HepG2 (cell line): Measurements from ENCODE around the gene TTC5. TPM values are rescaled to one million over a fixed set of nuclear protein-coding genes. Genes with fewer than 3 reads are reported as not detected.

ENCODE experiments used
- AHDC1 ChIP-seq: sonication (generic); formaldehyde crosslinking; IDR thresholded peaks from 2 replicates; pipeline ENCODE4 v1.5.1; 2020; ENCODE audit warnings: mild to moderate bottlenecking, missing genetic modification reagents, borderline replicate concordance
- ATF2 ChIP-seq: sonication (generic); formaldehyde crosslinking; IDR thresholded peaks from 2 replicates; pipeline ENCODE4 v1.4.0; 2020; ENCODE audit warnings: missing genetic modification reagents
- ATF7 ChIP-seq, 2 experiments: fragments of 450-650 bp in 1 of 2; sonication (generic) in 1 of 2; formaldehyde crosslinking in 1 of 2; IDR thresholded peaks; 2 replicates each; pipeline versions ENCODE4 v1.4.0 to v1.6.1; 2016 to 2020; ENCODE audit warnings: antibody characterized with exemption in 1 of 2, mild to moderate bottlenecking in 1 of 2, missing genetic modification reagents in 1 of 2
- CREB1 ChIP-seq, 2 experiments: fragments of 450-650 bp in 1 of 2; IDR thresholded peaks; 2 replicates each; pipeline ENCODE4 v1.6.1; 2016 to 2017; ENCODE audit warnings: control low read depth in 1 of 2, mild to moderate bottlenecking in 1 of 2, missing compliant biosample characterization in 1 of 2, missing genetic modification characterization in 1 of 2
- FOXJ3 ChIP-seq: sonication (generic); formaldehyde crosslinking; IDR thresholded peaks from 2 replicates; pipeline ENCODE4 v1.4.0; 2020; ENCODE audit warnings: missing genetic modification reagents, mild to moderate bottlenecking, borderline replicate concordance
- HNF4A ChIP-seq: sonication (generic); formaldehyde crosslinking; IDR thresholded peaks from 2 replicates; pipeline ENCODE4 v1.4.0; 2020; ENCODE audit warnings: missing genetic modification reagents
- IKZF1 ChIP-seq: fragments of 450-650 bp; IDR thresholded peaks from 2 replicates; pipeline ENCODE4 v1.7.1; 2016
- ISX ChIP-seq: sonication (generic); formaldehyde crosslinking; conservative IDR thresholded peaks from 2 replicates; pipeline ENCODE4 v1.5.0; 2020; ENCODE audit warnings: missing genetic modification reagents
- KAT8 ChIP-seq: IDR thresholded peaks from 2 replicates; pipeline ENCODE4 v1.6.1; 2016; ENCODE audit warnings: missing genetic modification reagents, missing compliant biosample characterization
- LCORL ChIP-seq, 2 experiments: fragments of 450-650 bp in 1 of 2; sonication (generic) in 1 of 2; formaldehyde crosslinking in 1 of 2; IDR thresholded peaks; 2 replicates each; pipeline versions ENCODE4 v1.5.0 to v1.6.1; 2017 to 2020; ENCODE audit warnings: antibody characterized with exemption in 1 of 2, missing genetic modification reagents in 1 of 2
- RCOR2 ChIP-seq: IDR thresholded peaks from 2 replicates; pipeline ENCODE4 v1.6.1; 2016; ENCODE audit warnings: missing biosample characterization, missing genetic modification reagents
- SNAI1 ChIP-seq: sonication (generic); formaldehyde crosslinking; IDR thresholded peaks from 2 replicates; pipeline ENCODE4 v1.5.0; 2020; ENCODE audit warnings: mild to moderate bottlenecking, missing genetic modification reagents, borderline replicate concordance
- SNAPC5 ChIP-seq: sonication (generic); formaldehyde crosslinking; IDR thresholded peaks from 2 replicates; pipeline ENCODE4 v1.8.1; 2023; ENCODE audit warnings: mild to moderate bottlenecking, missing genetic modification reagents, borderline replicate concordance
- SRY ChIP-seq: sonication (generic); formaldehyde crosslinking; IDR thresholded peaks from 2 replicates; pipeline ENCODE4 v1.8.0; 2022; ENCODE audit warnings: mild to moderate bottlenecking, missing genetic modification reagents
- ZNF446 ChIP-seq: sonication (generic); formaldehyde crosslinking; IDR thresholded peaks from 2 replicates; pipeline ENCODE4 v1.5.0; 2020; ENCODE audit warnings: mild to moderate bottlenecking, missing genetic modification reagents
- ZNF564 ChIP-seq: sonication (generic); formaldehyde crosslinking; IDR thresholded peaks from 2 replicates; pipeline ENCODE4 v1.8.1; 2023; ENCODE audit warnings: mild to moderate bottlenecking, missing genetic modification reagents
- ZNF670 ChIP-seq: sonication (generic); formaldehyde crosslinking; IDR thresholded peaks from 2 replicates; pipeline ENCODE4 v1.8.0; 2022; ENCODE audit warnings: mild to moderate bottlenecking, missing genetic modification reagents, borderline replicate concordance
- ZNF704 ChIP-seq: sonication (generic); formaldehyde crosslinking; IDR thresholded peaks from 2 replicates; pipeline ENCODE4 v1.8.1; 2023; ENCODE audit warnings: mild to moderate bottlenecking, inconsistent platforms, moderate library complexity, missing genetic modification reagents, borderline replicate concordance
- ZUFSP ChIP-seq: sonication (generic); formaldehyde crosslinking; IDR thresholded peaks from 2 replicates; pipeline ENCODE4 v1.9.0; 2021; ENCODE audit warnings: missing genetic modification reagents, mild to moderate bottlenecking, borderline replicate concordance
- polyA plus RNA-seq, 8 experiments: library from polyadenylated mRNA; depleted of rRNA in 3 of 8; stranded (reverse) in 7 of 8; unstranded in 1 of 8; fragments of >200 nt; fragmentation: Illumina TruSeq in 4 of 8; extraction: Trizol in 4 of 8; gene quantifications; 2 replicates each; pipeline versions ENCODE4 v1.2.1 to v1.2.3, GENCODE V29; 2011 to 2016; ENCODE audit warnings: low read depth in 4 of 8, missing spikeins in 1 of 8, mixed read lengths in 1 of 8; ENCODE audit not compliant: insufficient read depth in 1 of 8
- total RNA-seq, 5 experiments: library from RNA; depleted of rRNA; stranded (reverse); fragments of >200 nt; fragmentation: Illumina TruSeq; extraction: Trizol; gene quantifications; 2 replicates each; pipeline ENCODE4 v1.2.3, GENCODE V29; 2016; ENCODE audit warnings: low read depth in 1 of 5

TTC5 gene
- total and polyA plus RNA-seq, 2 of the 13 experiments (the other 11 are each of a cell fraction or from before 2014, with no cell fraction given): 8.7 to 28.5 TPM

GRCh38 chr14:20333494-20333841, 27.7 kb upstream of the TTC5 start (continued):
- no peak for TF ChIP-seq CREB1 (IDR thresholded peaks at IDR 0.05)
- TF ChIP-seq CREB1 (CRISPR knock-in tag; IDR thresholded peaks at IDR 0.05): peak; percentile 71; the same call in 1 of the 2 replicates
- 0 out of 2 replicates have a peak, but pooled peaks have one; percentile 37 for TF ChIP-seq RCOR2 (CRISPR knock-in tag)
- no peak for TF ChIP-seq ISX (CRISPR knock-in tag)
- no peak for TF ChIP-seq SRY
- TF ChIP-seq HNF4A: 0 out of 2 replicates have a peak, but pooled peaks have one; percentile 5
- TF ChIP-seq ZNF446 (CRISPR knock-in tag): no peak
- TF ChIP-seq ZNF564 (CRISPR knock-in tag): no peak
- TF ChIP-seq SNAPC5 (CRISPR knock-in tag): no peak; the same call in 1 of the 2 replicates
- TF ChIP-seq IKZF1: no peak
- TF ChIP-seq ZUFSP (CRISPR knock-in tag): no peak
- TF ChIP-seq ZNF704 (CRISPR knock-in tag): no peak
- TF ChIP-seq ATF2: no peak
- TF ChIP-seq ATF7 (IDR thresholded peaks at IDR 0.05): no peak
- 0 out of 2 replicates have a peak, but pooled peaks have one; percentile 2 for TF ChIP-seq ATF7 (CRISPR knock-in tag; IDR thresholded peaks at IDR 0.05)
- TF ChIP-seq KAT8 (CRISPR knock-in tag): no peak
- peak; percentile 47; the same call in 1 of the 2 replicates for TF ChIP-seq FOXJ3 (CRISPR knock-in tag)
- no peak; the same call in 1 of the 2 replicates for TF ChIP-seq LCORL (IDR thresholded peaks at IDR 0.05)
- TF ChIP-seq LCORL (CRISPR knock-in tag; IDR thresholded peaks at IDR 0.05): peak; percentile 43; the same call in 1 of the 2 replicates
- TF ChIP-seq ZNF670 (CRISPR knock-in tag): 0 out of 2 replicates have a peak, but pooled peaks have one; percentile 53
- 0 out of 2 replicates have a peak, but pooled peaks have one; percentile 49 for TF ChIP-seq SNAI1 (CRISPR knock-in tag)
- TF ChIP-seq AHDC1 (CRISPR knock-in tag): no peak
